ENCODE data around the gene MAP4K5. TPM values are rescaled to one million over a fixed set of nuclear protein-coding genes. Genes with fewer than 3 reads are reported as not detected.

Gene MAP4K5
- total RNA-seq, 1 donor, result 109 TPM

GRCh38 chr14:50410921-50411320, 121.4 kb downstream of the MAP4K5 start:
- H3K4me3 ChIP-seq (ENCODE audit: low read depth, low read length), result no peak overlapping the region
- peak; percentile 85 for DNase-seq (ENCODE audit: low read depth)
- no peak for TF ChIP-seq CTCF (IDR thresholded peaks at IDR 0.05; ENCODE audit: insufficient read depth, low read depth, low read length)

GRCh38 chr14:50410071-50410470, 122.3 kb downstream of the MAP4K5 start:
- no peak for TF ChIP-seq CTCF (IDR thresholded peaks at IDR 0.05; ENCODE audit: insufficient read depth, low read depth, low read length)
- peak; percentile 25 for DNase-seq (ENCODE audit: low read depth)
- H3K4me3 ChIP-seq (ENCODE audit: low read depth, low read length), result no peak overlapping the region

- peak; percentile 51 for DNase-seq (ENCODE audit: low read depth)
- no peak for TF ChIP-seq CTCF (IDR thresholded peaks at IDR 0.05; ENCODE audit: insufficient read depth, low read depth, low read length)
- H3K4me3 ChIP-seq (ENCODE audit: low read depth, low read length), result no peak overlapping the region
Measured at GRCh38 chr14:50407111-50407812, 125.1 kb downstream of the MAP4K5 start.

- DNase-seq (ENCODE audit: low read depth), result peak; percentile 85
- TF ChIP-seq CTCF (IDR thresholded peaks at IDR 0.05; ENCODE audit: insufficient read depth, low read depth, low read length), result no peak
- H3K4me3 ChIP-seq (ENCODE audit: low read depth, low read length), result no peak overlapping the region
Measured at GRCh38 chr14:50403419-50403818, 128.9 kb downstream of the MAP4K5 start.

- peak; percentile 63 for DNase-seq (ENCODE audit: low read depth)
- no peak for TF ChIP-seq CTCF (IDR thresholded peaks at IDR 0.05; ENCODE audit: insufficient read depth, low read depth, low read length)
- no peak overlapping the region for H3K4me3 ChIP-seq (ENCODE audit: low read depth, low read length)
Measured at GRCh38 chr14:50402965-50403364, 129.4 kb downstream of the MAP4K5 start.

GRCh38 chr14:50400461-50400860, 131.9 kb downstream of the MAP4K5 start:
- no peak for DNase-seq (ENCODE audit: low read depth)
- no peak for TF ChIP-seq CTCF (IDR thresholded peaks at IDR 0.05; ENCODE audit: insufficient read depth, low read depth, low read length)
- no peak overlapping the region for H3K4me3 ChIP-seq (ENCODE audit: low read depth, low read length)
